ENCODE measurements around the gene TRIM2. TPM values are rescaled to one million over a fixed set of nuclear protein-coding genes. Genes with fewer than 3 reads are reported as not detected.
A peak's percentile ranks its signal among the peaks of the same experiment; 100 is the strongest.

Gene TRIM2
- total RNA-seq, 1 experiment from 2014 or later, result 41.4 TPM

GRCh38 chr4:153205757-153206156 lies 1.5 kb downstream of the TRIM2 start:
- no peaks in the 10 kb centered on the region for H3K9me3 ChIP-seq (ENCODE audit: control insufficient read depth in 1 of 2, insufficient read depth in 1 of 2, low read depth in 1 of 2, low read length in 2 of 2)
- no peaks in the 10 kb centered on the region for H3K9me2 ChIP-seq (ENCODE audit: insufficient read depth)
- DNase-seq (ENCODE audit: low read depth, low spot score) (peak; percentile 92), ATAC-seq (peak; percentile 70)
- peak overlapping the region; percentile 97 for H3K4me2 ChIP-seq (ENCODE audit: low read length)
- no TSS peak for BruUV-seq (replicated peaks)
- H3K9ac ChIP-seq (ENCODE audit: low read length), result peak overlapping the region; percentile 72
- CTCF ChIA-PET, result interaction anchor here (1.0 to 3.0 kb wide), 3 partner anchors 27 to 112 kb away, joined by 3 to 15 read pairs (median 3); no protein-coding TSS in a partner anchor
- H3K4me3 ChIP-seq (replicated peaks in 1 of 2; ENCODE audit: low read depth in 1 of 2, low read length in 2 of 2), result peak overlapping the region; percentile 64 to 69
- peak overlapping the region; percentile 86 for H3K27ac ChIP-seq (ENCODE audit: low read depth, low read length)
- H3K36me3 ChIP-seq (ENCODE audit: control insufficient read depth in 1 of 2, insufficient read depth in 2 of 2, low read length in 2 of 2), result no peaks in the 10 kb centered on the region
- no peaks in the 10 kb centered on the region for H4K20me1 ChIP-seq (ENCODE audit: insufficient read depth)
- peaks cover 21 to 49% of the 10 kb centered on the region in 2 experiments for H3K4me1 ChIP-seq (ENCODE audit: control insufficient read depth in 1 of 2, insufficient read depth in 2 of 2, low read length in 2 of 2)
- no peaks in the 10 kb centered on the region for H3K27me3 ChIP-seq (ENCODE audit: insufficient read depth, low read length)
- no peaks in the 10 kb centered on the region for H3K79me2 ChIP-seq (ENCODE audit: insufficient read depth, low read length)
- TF ChIP-seq EZH2phosphoT487 (IDR thresholded peaks at IDR 0.05; ENCODE audit: borderline replicate concordance), result no peak
- no peak for TF ChIP-seq ELF1 (IDR thresholded peaks at IDR 0.05; ENCODE audit: borderline replicate concordance, low read depth)
- peak; percentile 84 for TF ChIP-seq POLR2AphosphoS5 (IDR thresholded peaks at IDR 0.05; ENCODE audit: low read depth, low read length)
- TF ChIP-seq TCF7L2 (IDR thresholded peaks at IDR 0.05; ENCODE audit: borderline replicate concordance, extremely low read depth, insufficient read depth, insufficient read length), result peak; percentile 45
- TF ChIP-seq YY1 (IDR thresholded peaks at IDR 0.05; ENCODE audit: extremely low read depth, insufficient replicate concordance, low read depth, low read length), result peak; percentile 53
- no peak for TF ChIP-seq POLR2A (IDR thresholded peaks at IDR 0.05; ENCODE audit: borderline replicate concordance, extremely low read depth, insufficient read depth, insufficient read length)
- TF ChIP-seq, protein P1, sequence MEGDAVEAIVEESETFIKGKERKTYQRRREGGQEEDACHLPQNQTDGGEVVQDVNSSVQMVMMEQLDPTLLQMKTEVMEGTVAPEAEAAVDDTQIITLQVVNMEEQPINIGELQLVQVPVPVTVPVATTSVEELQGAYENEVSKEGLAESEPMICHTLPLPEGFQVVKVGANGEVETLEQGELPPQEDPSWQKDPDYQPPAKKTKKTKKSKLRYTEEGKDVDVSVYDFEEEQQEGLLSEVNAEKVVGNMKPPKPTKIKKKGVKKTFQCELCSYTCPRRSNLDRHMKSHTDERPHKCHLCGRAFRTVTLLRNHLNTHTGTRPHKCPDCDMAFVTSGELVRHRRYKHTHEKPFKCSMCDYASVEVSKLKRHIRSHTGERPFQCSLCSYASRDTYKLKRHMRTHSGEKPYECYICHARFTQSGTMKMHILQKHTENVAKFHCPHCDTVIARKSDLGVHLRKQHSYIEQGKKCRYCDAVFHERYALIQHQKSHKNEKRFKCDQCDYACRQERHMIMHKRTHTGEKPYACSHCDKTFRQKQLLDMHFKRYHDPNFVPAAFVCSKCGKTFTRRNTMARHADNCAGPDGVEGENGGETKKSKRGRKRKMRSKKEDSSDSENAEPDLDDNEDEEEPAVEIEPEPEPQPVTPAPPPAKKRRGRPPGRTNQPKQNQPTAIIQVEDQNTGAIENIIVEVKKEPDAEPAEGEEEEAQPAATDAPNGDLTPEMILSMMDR (IDR thresholded peaks at IDR 0.05 in 2 of 3, conservative IDR thresholded peaks at IDR 0.05 in 1 of 3; ENCODE audit: borderline replicate concordance in 1 of 3, insufficient read depth in 1 of 3, low read depth in 2 of 3, low read length in 2 of 3), result no peak
- TF ChIP-seq SP1 (IDR thresholded peaks at IDR 0.05; ENCODE audit: low read depth), result no peak
- TF ChIP-seq, protein P2, sequence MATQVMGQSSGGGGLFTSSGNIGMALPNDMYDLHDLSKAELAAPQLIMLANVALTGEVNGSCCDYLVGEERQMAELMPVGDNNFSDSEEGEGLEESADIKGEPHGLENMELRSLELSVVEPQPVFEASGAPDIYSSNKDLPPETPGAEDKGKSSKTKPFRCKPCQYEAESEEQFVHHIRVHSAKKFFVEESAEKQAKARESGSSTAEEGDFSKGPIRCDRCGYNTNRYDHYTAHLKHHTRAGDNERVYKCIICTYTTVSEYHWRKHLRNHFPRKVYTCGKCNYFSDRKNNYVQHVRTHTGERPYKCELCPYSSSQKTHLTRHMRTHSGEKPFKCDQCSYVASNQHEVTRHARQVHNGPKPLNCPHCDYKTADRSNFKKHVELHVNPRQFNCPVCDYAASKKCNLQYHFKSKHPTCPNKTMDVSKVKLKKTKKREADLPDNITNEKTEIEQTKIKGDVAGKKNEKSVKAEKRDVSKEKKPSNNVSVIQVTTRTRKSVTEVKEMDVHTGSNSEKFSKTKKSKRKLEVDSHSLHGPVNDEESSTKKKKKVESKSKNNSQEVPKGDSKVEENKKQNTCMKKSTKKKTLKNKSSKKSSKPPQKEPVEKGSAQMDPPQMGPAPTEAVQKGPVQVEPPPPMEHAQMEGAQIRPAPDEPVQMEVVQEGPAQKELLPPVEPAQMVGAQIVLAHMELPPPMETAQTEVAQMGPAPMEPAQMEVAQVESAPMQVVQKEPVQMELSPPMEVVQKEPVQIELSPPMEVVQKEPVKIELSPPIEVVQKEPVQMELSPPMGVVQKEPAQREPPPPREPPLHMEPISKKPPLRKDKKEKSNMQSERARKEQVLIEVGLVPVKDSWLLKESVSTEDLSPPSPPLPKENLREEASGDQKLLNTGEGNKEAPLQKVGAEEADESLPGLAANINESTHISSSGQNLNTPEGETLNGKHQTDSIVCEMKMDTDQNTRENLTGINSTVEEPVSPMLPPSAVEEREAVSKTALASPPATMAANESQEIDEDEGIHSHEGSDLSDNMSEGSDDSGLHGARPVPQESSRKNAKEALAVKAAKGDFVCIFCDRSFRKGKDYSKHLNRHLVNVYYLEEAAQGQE (IDR thresholded peaks at IDR 0.05; ENCODE audit: low read depth), result no peak
- POLR2A ChIA-PET, result interaction anchor here (1.0 to 1.9 kb wide), 2 partner anchors 58 to 63 kb away, joined by 3 to 8 read pairs; no protein-coding TSS in a partner anchor
- RAD21 ChIA-PET (ENCODE audit: low non-redundant PET in 1 of 2, low total read pairs in 2 of 2, uncharacterized antibody in 2 of 2, unreplicated experiment in 2 of 2), result no interaction called here
- H2AFZ ChIP-seq (ENCODE audit: low read depth, low read length, poor library complexity, severe bottlenecking), result no peak overlapping the region
- intact Hi-C loops (cut with micrococcal nuclease), result loop anchor here (1.0 to 2.0 kb wide), 3 partner anchors 53 to 113 kb away; no protein-coding TSS in a partner anchor

Measured in HCT116 (cell line).